ENCODE results near the gene ARHGEF40. TPM values are rescaled to one million over a fixed set of nuclear protein-coding genes. Genes with fewer than 3 reads are reported as not detected.
"Not testable (repeated sequence)": the region's sequence is repeated elsewhere in the genome, so short reads cannot be mapped to it uniquely, and the experiment has no call there.

ARHGEF40 gene
- total RNA-seq, 1 donor from 2014 or later = 4.1 TPM

- no peak for DNase-seq (ENCODE audit: low read depth, low spot score)
Observed at GRCh38 chr14:21039585-21040369, 30.3 kb upstream of the ARHGEF40 start.

DNA sequence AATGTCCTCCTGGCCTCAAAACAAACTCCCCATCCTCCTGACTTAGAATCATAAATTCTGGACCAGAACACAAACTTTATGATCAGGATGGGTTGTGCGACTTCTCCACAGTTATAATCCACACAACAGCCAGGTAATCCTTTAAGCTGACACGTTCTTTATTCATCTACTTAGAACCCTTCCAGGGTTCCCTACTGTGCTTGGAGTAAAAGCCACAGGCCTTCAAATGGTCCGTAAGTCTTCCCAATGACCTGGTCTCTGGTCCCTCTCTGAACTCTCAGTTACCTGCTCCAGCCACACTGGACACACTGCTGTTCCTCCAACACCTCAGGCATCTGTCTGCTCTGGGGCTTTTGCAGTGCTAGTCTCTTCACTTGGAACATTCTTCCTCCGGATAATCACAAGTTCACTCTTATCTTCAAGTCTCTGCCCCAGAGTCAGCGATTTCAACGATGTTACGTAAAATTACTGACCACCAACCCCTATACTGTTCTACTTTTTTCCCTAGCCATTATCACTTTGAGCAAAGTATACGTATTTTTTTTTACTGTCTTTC, 29.7 kb upstream of the ARHGEF40 start:
- DNase-seq (ENCODE audit: low read depth, low spot score) = no peak

DNA sequence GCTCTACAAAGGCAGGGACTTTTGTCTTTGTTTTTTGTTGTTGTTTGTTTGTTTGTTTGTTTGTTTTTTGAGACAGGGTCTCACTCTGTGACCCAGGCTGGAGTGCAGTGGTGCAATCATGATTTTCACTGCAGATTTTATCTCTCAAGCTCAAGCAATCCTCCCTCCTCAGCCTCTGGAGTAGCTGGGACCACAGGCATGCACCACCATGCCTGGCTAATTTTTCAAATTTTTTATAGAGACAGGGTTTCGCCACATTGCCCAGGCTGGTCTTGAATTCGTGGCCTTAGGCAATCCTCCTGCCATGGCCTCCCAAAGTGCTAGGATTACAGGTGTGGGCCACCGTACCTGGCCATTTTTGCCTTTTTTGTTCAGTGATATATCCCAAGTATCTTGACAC, 29.2 kb upstream of the ARHGEF40 start:
- DNase-seq (ENCODE audit: low read depth, low spot score) = not testable (repeated sequence)

GRCh38 chr14:21041676-21042433, 28.2 kb upstream of the ARHGEF40 start, which contains the start of gene RNASE7:
TSS of gene RNASE7 (plus strand) at chr14:21042362. CDS start at chr14:21042993, 631 bp downstream.
- DNase-seq (ENCODE audit: low read depth, low spot score) = no peak

GRCh38 chr14:21042918-21043317, 27.2 kb upstream of the ARHGEF40 start:
- no peak for DNase-seq (ENCODE audit: low read depth, low spot score)

- DNase-seq (ENCODE audit: low read depth, low spot score) = no peak
Observed at GRCh38 chr14:21043387-21043973, 26.6 kb upstream of the ARHGEF40 start.

DNA sequence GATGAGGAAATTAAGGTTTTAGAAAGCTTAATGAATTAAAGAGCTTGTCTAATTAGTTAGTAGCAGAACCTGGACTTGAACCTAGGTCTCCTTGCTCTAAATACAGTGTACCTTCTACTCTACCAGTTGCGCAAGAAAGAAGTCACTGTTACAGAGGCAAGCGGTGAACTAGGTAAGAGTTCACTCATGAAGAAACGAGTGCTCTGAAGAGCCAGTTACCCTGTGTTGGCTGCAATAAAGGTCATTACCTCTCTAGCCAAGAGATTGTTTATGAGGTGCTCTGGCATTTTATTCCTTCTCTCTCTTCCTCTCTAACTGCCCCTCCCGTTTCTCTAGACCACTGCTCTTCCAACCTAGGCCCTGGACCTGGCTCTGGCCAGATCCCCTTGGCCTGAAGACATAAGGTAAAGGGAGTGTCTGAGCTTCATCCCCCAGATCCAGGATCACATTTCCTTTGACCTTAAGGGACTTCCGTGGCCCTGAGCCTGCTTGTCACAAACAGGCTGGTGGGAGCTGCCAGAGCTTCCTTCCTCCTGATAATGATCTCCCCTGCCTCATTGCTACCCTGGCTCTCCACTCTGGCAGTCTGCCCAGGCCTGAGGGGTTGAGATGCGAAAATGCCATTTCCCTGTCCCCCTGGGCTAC, 26.0 kb upstream of the ARHGEF40 start:
- no peak for DNase-seq (ENCODE audit: low read depth, low spot score)

DNA sequence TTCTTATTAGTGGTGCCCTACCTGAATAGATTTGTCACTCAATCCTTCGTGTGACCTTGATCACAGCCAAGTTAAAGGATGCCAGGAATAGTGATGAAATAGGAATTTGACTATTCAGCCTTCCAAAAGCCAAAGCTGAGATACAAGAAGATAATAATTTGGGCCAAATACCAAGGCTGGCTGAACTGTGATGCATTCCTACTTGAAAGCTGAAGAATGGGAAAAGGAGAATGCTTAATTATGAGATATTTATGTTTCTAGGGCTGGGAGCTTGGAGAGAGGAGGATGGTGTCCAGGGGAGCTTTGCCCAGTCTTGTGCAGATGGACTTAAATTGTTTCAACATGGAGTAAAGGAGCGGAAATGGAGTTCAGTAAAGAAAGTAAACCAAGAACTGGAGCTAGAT, 22.7 kb upstream of the ARHGEF40 start:
- no peak for DNase-seq (ENCODE audit: low read depth, low spot score)

DNA sequence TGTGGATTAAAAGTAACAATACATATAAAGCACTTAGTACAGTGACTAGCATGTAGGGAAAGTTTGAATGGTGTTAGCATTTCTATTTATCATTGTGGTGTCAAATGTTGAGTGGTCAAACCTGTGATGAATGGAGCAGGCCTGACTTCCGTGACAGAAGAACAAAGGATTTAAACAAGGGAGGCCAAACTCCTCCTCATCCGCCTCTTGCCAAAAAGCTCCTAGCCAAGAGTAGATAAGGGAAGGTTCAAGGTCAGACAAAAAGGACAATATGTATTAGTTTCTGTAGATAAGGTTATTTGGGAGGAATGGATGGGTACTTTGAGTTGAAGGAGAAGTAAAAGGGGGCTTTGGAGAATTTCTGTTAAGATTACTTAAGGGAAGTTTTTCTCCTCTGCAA, 21.5 kb upstream of the ARHGEF40 start:
- no peak for DNase-seq (ENCODE audit: low read depth, low spot score)

DNA sequence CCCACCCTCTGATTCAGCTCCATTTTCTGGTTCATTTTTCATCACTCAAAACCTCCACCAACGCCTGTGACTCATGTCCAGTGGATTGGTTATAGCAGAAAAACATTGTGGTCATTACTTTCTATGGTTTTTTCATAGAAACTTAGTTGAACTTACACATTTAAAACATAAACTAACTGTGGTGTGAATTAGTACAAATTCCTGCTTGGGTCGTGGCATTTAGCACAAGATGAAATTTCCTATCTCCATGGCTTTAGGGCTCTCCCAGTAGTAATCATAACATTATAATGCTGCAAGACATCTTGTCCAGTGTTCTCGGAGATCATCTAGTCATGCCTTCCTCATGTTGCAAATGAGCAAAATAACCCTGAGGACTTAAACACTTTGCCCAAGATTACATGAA, 20.8 kb upstream of the ARHGEF40 start:
- no peak for DNase-seq (ENCODE audit: low read depth, low spot score)

DNA sequence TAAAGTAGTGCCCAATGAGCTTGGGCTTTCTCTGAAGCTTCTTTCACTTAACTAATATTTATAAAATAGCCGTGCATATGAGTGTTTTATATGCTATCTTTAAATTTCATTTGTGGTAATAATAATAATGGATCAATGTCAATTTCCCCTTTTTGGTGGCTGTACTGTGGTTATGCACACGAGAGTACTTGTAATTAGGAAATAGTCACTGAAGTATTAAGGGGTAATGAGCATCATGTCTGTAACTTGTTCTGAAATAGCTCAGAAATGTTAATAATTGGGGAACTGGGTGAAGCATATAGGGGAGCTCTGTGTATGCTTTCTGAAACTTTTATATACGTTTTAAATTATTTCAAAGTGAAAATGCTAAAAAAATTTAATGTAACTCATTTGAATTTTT, 19.5 kb upstream of the ARHGEF40 start:
- DNase-seq (ENCODE audit: low read depth, low spot score) = no peak

- DNase-seq (ENCODE audit: low read depth, low spot score) = no peak
Observed at GRCh38 chr14:21053184-21054122, 16.7 kb upstream of the ARHGEF40 start.

GRCh38 chr14:21054123-21054767, 15.9 kb upstream of the ARHGEF40 start:
- no peak for DNase-seq (ENCODE audit: low read depth, low spot score)

- DNase-seq (ENCODE audit: low read depth, low spot score) = no peak
Observed at GRCh38 chr14:21054768-21055145, 15.3 kb upstream of the ARHGEF40 start.

DNA sequence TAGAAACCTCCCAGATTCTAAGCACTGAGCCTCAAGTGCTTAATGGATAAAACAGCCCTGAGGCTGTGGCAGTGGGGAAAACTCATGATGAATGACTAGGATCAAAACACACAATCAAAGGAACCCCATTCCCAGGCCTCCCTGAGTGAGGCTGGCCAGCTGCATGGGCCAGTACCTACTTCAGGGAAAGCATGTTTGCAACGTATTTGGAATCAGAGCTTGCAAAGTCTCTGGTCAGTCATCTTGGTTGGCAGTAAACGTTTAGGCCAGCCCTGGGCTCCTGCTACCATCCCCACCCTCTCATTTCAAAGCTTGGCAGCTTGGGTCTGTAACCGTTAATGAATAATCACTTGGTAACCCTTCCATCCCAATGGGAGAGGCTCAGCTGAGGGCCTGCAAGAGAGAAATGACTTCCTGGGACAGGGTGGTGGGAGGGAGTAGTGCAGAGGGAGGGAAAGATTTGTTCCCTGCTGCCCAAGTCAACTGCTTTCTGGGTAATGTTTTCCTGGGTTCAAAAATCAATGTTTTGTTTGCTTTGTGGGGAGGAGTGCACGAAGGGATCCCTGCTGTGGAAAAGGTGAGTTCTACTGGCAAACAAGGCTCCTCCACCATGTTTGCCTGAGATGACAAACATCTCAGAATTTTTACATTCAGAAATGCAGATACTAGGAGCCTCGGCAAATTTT, 14.5 kb upstream of the ARHGEF40 start:
- no peak for DNase-seq (ENCODE audit: low read depth, low spot score)

DNA sequence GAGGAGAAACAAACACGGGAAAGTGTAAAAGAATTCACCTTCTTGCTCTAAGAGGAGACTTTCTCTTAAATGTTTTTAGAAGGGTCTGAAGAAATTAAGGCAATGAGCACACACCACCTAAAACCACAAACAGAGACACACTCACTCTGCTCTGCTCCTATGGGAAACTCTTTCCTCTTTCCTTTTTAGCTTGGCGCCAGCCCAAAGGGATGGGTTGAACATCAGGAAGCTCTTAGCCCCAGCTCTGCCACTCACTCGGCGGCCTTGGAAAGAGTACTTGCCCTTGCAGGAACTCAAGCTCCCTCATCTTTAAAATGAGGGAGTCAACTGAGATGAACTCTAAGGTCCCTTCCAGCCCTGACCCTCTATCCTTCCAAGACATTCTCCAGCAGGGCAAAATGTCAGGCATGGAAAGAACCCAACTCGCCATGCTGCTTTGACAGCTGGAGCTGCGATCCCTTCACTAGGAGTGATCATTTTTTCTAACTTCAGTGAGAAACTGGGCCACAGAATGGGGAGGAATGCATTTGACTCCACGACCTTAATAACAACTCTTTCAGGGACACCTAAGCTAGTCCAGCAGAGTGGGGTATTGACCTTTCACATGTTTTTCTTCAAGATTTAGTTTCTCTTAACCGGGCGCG, 13.5 kb upstream of the ARHGEF40 start:
- no peak for DNase-seq (ENCODE audit: low read depth, low spot score)

DNA sequence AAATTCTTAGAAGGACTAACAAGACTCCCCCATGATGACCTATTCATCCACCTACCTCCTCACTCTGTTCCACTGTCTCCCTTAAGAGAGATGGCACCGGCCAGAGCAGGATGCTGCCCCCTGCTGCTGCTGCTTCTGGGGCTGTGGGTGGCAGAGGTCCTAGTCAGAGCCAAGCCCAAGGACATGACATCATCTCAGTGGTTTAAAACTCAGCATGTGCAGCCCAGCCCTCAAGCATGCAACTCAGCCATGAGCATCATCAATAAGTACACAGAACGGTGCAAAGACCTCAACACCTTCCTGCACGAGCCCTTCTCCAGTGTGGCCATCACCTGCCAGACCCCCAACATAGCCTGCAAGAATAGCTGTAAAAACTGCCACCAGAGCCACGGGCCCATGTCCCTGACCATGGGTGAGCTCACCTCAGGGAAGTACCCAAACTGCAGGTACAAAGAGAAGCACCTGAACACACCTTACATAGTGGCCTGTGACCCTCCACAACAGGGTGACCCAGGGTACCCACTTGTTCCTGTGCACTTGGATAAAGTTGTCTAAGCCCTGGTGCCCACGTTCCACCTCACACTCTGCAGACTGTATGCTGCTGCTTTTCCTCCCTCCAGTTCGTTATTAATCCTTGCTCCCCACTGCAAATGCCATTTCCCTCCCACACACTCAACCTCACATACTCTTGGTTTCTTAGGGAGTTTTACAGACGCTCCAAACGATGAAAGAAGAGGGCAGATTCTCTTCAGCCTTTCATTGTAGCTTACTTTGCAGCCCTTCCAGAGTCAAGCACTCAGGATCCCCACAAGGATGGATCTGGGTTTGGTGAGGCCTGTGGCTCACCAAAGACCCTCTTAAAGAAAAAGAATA, 12.1 kb upstream of the ARHGEF40 start, which contains the start of gene RNASE8:
RNASE8 (plus strand) TSS at position 20 of the 873 bp plus-strand sequence; CDS start at position 91, 71 bp downstream.
- DNase-seq (ENCODE audit: low read depth, low spot score) = no peak

GRCh38 chr14:21058903-21059302, 11.2 kb upstream of the ARHGEF40 start:
- no peak for DNase-seq (ENCODE audit: low read depth, low spot score)
